ENCODE data around the gene CLMN. TPM values are rescaled to one million over a fixed set of nuclear protein-coding genes. Genes with fewer than 3 reads are reported as not detected.

The CLMN gene
- total and polyA plus RNA-seq, 2 of the 8 experiments (the other 6 are each of a cell fraction or from before 2014, with no cell fraction given) = 1.6 to 8.2 TPM

GRCh38 chr14:95132760-95133159 lies 186.9 kb downstream of the CLMN start:
- no peak overlapping the region for H2AFZ ChIP-seq (ENCODE audit: low read length)
- H3K14ac ChIP-seq (ENCODE audit: insufficient read length) = no peak overlapping the region
- TF ChIP-seq CREB1 (IDR thresholded peaks at IDR 0.05) (no peak), HDAC6 (IDR thresholded peaks at IDR 0.05; ENCODE audit: low read depth, low read length) (no peak)
- ChIA-PET CTCF (ENCODE audit: partially characterized antibody) (no interaction called here), POLR2A (ENCODE audit: partially characterized antibody) (no interaction called here)
- H3K56ac ChIP-seq (replicated peaks; ENCODE audit: insufficient read length, low read depth, low read length) = no peak overlapping the region
- no peak overlapping the region for H4K91ac ChIP-seq (replicated peaks; ENCODE audit: insufficient read length, low read length)
- no peak overlapping the region for H2BK20ac ChIP-seq (ENCODE audit: low read length)
- no peak overlapping the region for H2BK5ac ChIP-seq (ENCODE audit: low read depth, low read length)
- H3K79me2 ChIP-seq (ENCODE audit: control insufficient read depth in 1 of 2, insufficient read depth in 2 of 2, low read length in 2 of 2) = peaks cover 6 to 40% of the 10 kb centered on the region in 2 experiments; a peak in 3 of 4 replicates
- no peak overlapping the region for H2AK5ac ChIP-seq (ENCODE audit: low read depth, low read length)
- no peaks in the 10 kb centered on the region for H3K9me3 ChIP-seq (ENCODE audit: insufficient read depth in 2 of 2, low read depth in 1 of 2, low read length in 1 of 2)
- H3K4me2 ChIP-seq (ENCODE audit: insufficient read depth in 1 of 2, low read depth in 2 of 2, low read length in 2 of 2) = no peak overlapping the region
- no peak for FAIRE-seq
- H3K4me1 ChIP-seq (replicated peaks in 1 of 4; ENCODE audit: control insufficient read depth in 3 of 4, insufficient read depth in 4 of 4, low read length in 3 of 4) = peaks cover 0 to under 1% (median under 1%) of the 10 kb centered on the region in 4 experiments; a peak in 3 of 7 replicates
- H3K79me1 ChIP-seq (ENCODE audit: low read depth, low read length) = 0 out of 2 replicates have a peak, but pooled peaks cover 2% of the 10 kb centered on the region
- H3K23me2 ChIP-seq (ENCODE audit: low read depth, low read length) = no peaks in the 10 kb centered on the region; the same call in 1 of the 2 replicates
- no peak overlapping the region for H3K27ac ChIP-seq (ENCODE audit: low read depth, low read length)
- 90 to 100% methylated on average over 1 to 5 of the region's 5 CpGs for WGBS, 2 experiments (ENCODE audit: extremely low coverage in 1 of 2, insufficient coverage in 1 of 2, insufficient read length in 1 of 2, insufficient replicate concordance in 2 of 2, low coverage in 1 of 2, low lambda C conversion rate in 2 of 2, missing lambda C conversion rate in 1 of 2)
- H3K27me3 ChIP-seq (replicated peaks in 1 of 4; ENCODE audit: control insufficient read depth in 3 of 4, extremely low read depth in 1 of 4, insufficient read depth in 3 of 4, low read length in 3 of 4) = no peaks in the 10 kb centered on the region
- no peak overlapping the region for H3K23ac ChIP-seq (ENCODE audit: insufficient read length)
- H2BK15ac ChIP-seq (ENCODE audit: low read length) = no peak overlapping the region
- H3K4ac ChIP-seq (replicated peaks; ENCODE audit: insufficient read length, low read depth, low read length) = no peak overlapping the region
- H4K8ac ChIP-seq (ENCODE audit: extremely low read depth, insufficient read depth, low read length) = no peak overlapping the region
- peaks cover 0 to 4% of the 10 kb centered on the region in 2 experiments for H4K20me1 ChIP-seq (replicated peaks in 1 of 2; ENCODE audit: control insufficient read depth in 1 of 2, insufficient read depth in 2 of 2, low read length in 2 of 2)
- no peak overlapping the region for H4K5ac ChIP-seq (ENCODE audit: insufficient read length, low read depth, low read length)
- no peak for DNase-seq (ENCODE audit: low read depth in 1 of 2, low spot score in 2 of 2)
- H2BK120ac ChIP-seq (replicated peaks; ENCODE audit: low read depth, low read length) = no peak overlapping the region
- H3K9ac ChIP-seq (replicated peaks in 1 of 4; ENCODE audit: extremely low read depth in 1 of 4, low read depth in 3 of 4, low read length in 3 of 4) = no peak overlapping the region
- H3K18ac ChIP-seq (ENCODE audit: extremely low read depth, low read length) = no peak overlapping the region
- peaks cover 0 to 4% (median 0%) of the 10 kb centered on the region in 4 experiments; a peak in 1 of 8 replicates for H3K36me3 ChIP-seq (ENCODE audit: control insufficient read depth in 2 of 4, insufficient read depth in 4 of 4, low read length in 3 of 4)
- H3K4me3 ChIP-seq (ENCODE audit: extremely low read depth in 1 of 4, insufficient read depth in 2 of 4, low read depth in 3 of 4, low read length in 4 of 4) = no peak overlapping the region
- no peak overlapping the region for H2BK12ac ChIP-seq (ENCODE audit: low read depth, low read length)

Small RNAs within 50 kb of the gene (microRNA-seq; reads per million reads assigned to microRNA genes)
- 0.46 to 1.2 reads per million in 2 experiments for gene MIR3173 (ENCODE audit: borderline microRNAs expressed in 2 of 2, borderline number of aligned reads in 2 of 2, borderline replicate concordance in 1 of 2)

Small RNAs within 50 kb of the gene (small RNA-seq; reads per million reads assigned to genes)
- gene MIR3173 (ENCODE audit: insufficient read depth) = 0.86 reads per million

Other genes with a start within 250 kb of the CLMN start
- gene DICER1, start 162.4 kb downstream of the CLMN start, total RNA-seq (2021; fragmentation: NEBNext Ultra II Directional; extraction: Animal tissue kit (Norgen Biotek cat#: 25700)) = 60.2 and 61.8 TPM in 2 replicates
- gene DICER1, start 162.4 kb downstream of the CLMN start, polyA plus RNA-seq (2011; rRNA removed) = 8.1 and 11.9 TPM in 2 replicates
- gene SYNE3, start 196.7 kb upstream of the CLMN start, total RNA-seq (2021; fragmentation: NEBNext Ultra II Directional; extraction: Animal tissue kit (Norgen Biotek cat#: 25700)) = 0.08 TPM in 1 of 2 replicates, not detected in the other
- under 0.01 and 0.02 TPM in 2 replicates for gene SYNE3, start 196.7 kb upstream of the CLMN start, polyA plus RNA-seq (2011; rRNA removed)
- 84.8 and 88.8 TPM in 2 replicates for gene GLRX5, start 215.1 kb upstream of the CLMN start, total RNA-seq (2021; fragmentation: NEBNext Ultra II Directional; extraction: Animal tissue kit (Norgen Biotek cat#: 25700))
- gene GLRX5, start 215.1 kb upstream of the CLMN start, polyA plus RNA-seq (2011; rRNA removed) = 43.9 and 70.1 TPM in 2 replicates

Measured in H1 (cell line).